H7 (cell line): ENCODE measurements around the gene ZNF846. TPM values are rescaled to one million over a fixed set of nuclear protein-coding genes. Genes with fewer than 3 reads are reported as not detected.

Experiments used
- DNase-seq: peaks from one replicate; pipeline ENCODE4 v3.0.0; 2012
- H3K27me3 ChIP-seq: 2 replicates; pipeline ENCODE4 v1.6.0; 2011; ENCODE audit warnings: mild to moderate bottlenecking, low read length; ENCODE audit not compliant: control insufficient read depth, insufficient read depth
- H3K36me3 ChIP-seq: replicated peaks from 2 replicates; pipeline ENCODE4 v1.5.1; 2011; ENCODE audit warnings: low read length; ENCODE audit not compliant: control insufficient read depth, insufficient read depth
- H3K4me3 ChIP-seq: 2 replicates; pipeline ENCODE4 v1.5.1; 2011; ENCODE audit warnings: low read depth, mild to moderate bottlenecking, control low read depth, low read length, moderate library complexity; ENCODE audit not compliant: insufficient read depth
- total RNA-seq: library from RNA; depleted of rRNA; stranded (reverse); fragments of >200 nt; shearing (Covaris generic); gene quantifications from 2 replicates; pipeline ENCODE4 v1.2.3, GENCODE V29; 2014; rRNA removed

ZNF846 gene
- 3.9 and 8.6 TPM in 2 replicates for total RNA-seq

DNA sequence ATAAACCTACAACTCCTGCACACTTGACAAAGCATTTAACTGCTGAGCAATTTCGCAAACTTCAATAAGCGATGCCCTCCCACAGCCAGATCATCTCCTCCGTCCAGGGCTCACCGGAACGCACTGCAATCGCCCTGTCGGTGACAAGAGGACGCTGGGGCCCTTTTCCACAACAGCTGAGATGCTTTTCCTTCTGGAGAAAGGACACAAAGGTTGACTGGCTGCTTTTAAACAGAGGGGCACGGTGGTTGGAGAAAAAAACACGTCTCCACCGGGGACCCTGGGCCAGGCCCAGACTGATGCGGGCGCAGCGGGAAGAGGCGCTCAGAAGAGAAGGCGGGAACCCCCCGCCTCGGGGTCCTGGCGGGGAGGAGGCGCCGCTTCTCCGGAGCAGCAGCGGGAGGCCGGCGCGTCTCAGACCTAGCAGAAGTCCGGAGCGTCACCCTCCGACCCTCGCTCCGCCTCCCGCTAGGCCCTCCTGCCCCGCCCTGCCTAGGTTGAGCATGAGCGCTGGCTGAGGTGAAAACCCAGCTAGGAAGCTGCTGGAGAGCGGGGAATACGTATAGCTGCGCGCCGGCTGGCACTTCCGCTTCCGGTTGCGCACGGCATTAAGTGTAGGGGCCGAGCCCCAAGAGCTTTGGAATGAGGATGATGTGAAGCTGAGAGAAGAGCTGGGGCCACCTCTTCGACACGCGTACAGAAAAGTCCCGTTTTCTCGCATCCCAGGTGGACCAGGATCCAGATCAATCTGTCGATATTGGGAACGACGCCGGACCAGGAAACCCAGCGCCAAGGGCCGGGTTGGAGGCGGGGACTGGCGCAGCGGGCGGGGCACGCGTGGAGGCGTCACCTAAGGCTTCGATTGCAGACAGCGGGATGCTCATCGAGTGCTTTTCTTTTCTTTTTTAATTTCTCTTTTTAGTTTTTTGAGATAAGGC lies at the start of gene ZNF846:
TSS of gene ZNF846 (minus strand) at position 564 of the 938 bp plus-strand sequence. CDS start 3,788 bp downstream, outside the sequence.
- Histone ChIP-seq H3K4me3 (peak within 1 kb of the TSS; percentile 78), H3K36me3 (no peaks in the 10 kb centered on the region), H3K27me3 (no peaks in the 10 kb centered on the region)
- DNase-seq = peak; percentile 96

DNA sequence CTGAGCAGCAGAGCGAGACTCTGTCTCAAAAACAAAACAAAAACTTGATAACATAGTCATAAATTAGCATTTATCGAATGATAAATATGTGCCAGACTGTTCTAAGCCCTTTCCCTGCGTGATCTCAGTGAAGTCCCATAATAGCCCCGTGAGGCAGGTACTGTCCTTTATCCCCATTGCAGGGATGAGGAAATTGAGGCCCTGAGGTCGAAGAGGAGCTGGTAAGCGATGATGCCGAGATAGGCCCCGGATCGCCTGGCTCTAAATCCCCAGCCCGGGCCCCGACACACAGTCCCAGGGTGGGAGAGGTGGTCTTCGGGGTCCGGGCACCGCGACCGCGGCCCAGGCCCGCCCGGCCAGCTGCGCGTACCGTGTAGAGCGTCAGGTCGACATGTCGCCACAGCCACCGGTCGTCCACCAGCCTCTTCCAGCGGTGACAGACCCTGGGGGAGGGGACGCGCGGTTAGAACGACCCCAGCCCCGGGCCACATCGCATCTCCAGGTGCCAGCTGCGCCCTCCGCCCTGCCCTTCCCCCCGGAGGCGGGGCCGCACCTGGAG lies 49.7 kb upstream of the ZNF846 start:
- no peak for DNase-seq
- H3K4me3 ChIP-seq = peak overlapping the region; percentile 96
- no peaks in the 10 kb centered on the region for H3K27me3 ChIP-seq
- H3K36me3 ChIP-seq = no peaks in the 10 kb centered on the region; the same call in 1 of the 2 replicates

DNA sequence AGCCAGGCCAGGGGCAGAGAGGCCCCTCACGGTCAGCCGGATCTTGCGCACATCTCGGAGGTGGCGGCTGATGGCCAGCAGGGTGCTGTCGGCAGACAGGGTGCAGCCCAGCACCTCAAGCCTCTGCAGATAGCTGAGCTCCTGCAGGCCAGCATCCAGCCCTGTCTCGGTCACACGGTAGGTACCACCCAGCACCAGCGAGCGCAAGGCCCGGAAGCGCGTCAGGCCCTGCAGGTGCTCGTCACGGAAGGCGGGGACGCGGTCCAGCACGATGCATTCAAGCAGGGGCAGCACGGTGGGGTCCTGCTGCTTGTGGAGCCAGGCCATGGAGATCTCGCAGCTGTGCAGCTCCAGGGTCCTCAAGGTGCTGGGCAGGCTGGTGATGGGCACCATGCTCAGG lies 42.6 kb upstream of the ZNF846 start:
- H3K36me3 ChIP-seq = peaks cover 13% of the 10 kb centered on the region
- no peaks in the 10 kb centered on the region for H3K27me3 ChIP-seq
- H3K4me3 ChIP-seq = no peak overlapping the region
- DNase-seq = no peak

DNA sequence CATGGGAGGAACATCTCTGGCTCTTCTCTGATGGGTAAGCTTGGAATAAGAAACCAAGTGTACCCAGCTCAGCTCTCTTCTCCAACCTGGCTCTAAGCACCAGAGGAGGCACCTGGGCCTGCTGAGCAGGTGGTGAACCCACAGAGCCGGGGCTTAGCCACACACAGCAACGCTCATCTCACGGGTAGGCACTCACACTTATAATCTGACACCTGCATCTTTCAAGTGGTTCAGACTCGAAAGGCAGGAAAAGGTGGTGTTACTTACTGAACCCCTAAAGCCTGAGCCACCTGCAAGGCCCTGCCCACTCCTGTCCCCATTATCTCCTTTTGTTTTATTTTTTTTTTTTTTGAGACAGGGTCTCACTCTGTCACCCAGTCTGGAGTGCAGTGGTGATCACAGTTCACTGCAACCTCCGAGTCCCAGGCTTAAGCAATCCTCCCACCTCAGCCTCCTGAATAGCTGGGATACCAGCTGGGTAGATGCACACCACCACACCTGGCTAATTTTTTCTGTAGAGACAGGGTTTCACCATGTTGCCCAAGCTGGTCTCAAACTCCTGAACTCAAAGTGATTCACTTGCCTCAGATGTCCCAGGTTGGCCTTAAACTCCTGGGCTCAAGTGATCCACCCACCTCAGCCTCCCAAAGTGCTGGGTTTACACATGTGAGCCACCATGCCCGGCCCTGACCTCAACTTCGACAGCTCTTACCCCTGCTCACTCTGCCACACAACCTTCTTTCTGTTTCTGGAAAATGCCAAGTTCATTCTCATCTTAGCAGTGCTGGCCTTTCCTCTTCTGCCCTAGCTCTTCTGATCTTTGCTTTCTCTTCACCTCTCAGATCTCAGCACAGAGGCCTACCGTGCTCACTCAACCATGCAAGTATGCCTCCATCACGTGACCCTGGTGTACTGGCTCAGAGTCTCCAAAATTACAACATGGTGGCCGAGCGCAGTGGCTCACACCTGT lies 40.6 kb upstream of the ZNF846 start:
- H3K4me3 ChIP-seq = no peak overlapping the region
- DNase-seq = no peak
- peaks cover 13% of the 10 kb centered on the region for H3K36me3 ChIP-seq
- H3K27me3 ChIP-seq = no peaks in the 10 kb centered on the region

DNA sequence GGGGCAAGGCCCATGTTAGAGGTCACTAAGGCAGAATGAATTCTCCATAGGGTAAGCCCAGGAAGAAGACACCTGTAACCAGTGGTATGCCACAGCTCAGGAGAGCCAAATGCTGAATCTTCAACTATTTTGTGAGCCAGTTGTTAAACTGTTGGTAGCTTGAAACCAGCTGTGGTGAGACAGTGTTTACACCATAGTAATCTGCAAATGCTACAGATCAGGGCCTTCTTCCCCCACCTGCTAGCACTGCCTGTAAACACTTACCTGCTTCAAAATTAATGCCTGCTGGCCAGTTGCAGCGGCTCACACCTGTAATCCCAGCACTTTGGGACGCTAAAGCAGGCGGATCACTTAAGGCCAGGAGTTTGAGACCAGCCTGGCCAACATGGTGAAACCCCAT lies 38.3 kb upstream of the ZNF846 start:
- H3K27me3 ChIP-seq = no peaks in the 10 kb centered on the region
- peaks cover 13% of the 10 kb centered on the region for H3K36me3 ChIP-seq
- no peak for DNase-seq
- no peak overlapping the region for H3K4me3 ChIP-seq

DNA sequence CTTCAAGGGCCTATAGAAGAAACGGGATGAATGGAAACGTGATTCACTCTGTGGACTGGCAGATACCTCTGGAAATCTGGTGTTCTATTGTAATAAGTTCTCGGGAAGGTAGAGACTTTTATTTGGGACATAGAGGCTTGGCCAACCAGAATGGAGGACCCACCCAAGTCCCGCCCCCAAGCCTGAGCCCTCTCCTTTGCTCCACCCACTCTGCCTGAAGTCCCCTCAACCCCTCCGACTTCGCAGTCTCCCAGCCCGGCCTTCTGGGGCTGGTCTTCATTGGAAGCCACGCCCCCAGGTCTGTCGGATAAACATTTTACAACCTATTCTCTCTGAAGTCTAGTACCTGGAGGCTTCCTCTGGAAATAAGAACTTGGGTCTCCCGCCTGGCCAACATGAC lies 33.4 kb upstream of the ZNF846 start:
- Histone ChIP-seq H3K4me3 (no peak overlapping the region), H3K27me3 (no peaks in the 10 kb centered on the region)
- peak; percentile 84 for DNase-seq

DNA sequence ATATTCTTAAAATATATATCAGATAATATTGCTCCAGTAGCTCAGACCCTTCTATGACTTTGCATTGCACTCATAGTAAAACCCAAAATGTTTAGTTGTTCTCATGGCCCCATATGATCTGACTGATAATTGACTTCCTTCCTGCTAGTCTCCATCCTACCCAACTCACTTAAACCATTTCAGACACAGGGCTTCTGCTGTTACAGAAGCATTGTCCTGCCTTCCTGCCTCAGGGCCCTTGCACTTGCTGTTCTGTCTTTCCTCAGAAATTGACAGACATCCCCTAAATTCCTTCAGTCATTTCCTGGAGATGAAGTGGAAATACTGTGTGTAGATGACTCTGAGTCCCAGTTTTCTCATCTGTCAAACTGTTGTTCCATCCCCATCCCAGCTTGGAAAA lies 30.6 kb upstream of the ZNF846 start:
- no peak overlapping the region for H3K4me3 ChIP-seq
- H3K27me3 ChIP-seq = no peaks in the 10 kb centered on the region
- H3K36me3 ChIP-seq = no peaks in the 10 kb centered on the region; the same call in 1 of the 2 replicates
- no peak for DNase-seq

More for the DNA sequence above, 33.4 kb upstream of the ZNF846 start:
- H3K36me3 ChIP-seq = no peaks in the 10 kb centered on the region; the same call in 1 of the 2 replicates

DNA sequence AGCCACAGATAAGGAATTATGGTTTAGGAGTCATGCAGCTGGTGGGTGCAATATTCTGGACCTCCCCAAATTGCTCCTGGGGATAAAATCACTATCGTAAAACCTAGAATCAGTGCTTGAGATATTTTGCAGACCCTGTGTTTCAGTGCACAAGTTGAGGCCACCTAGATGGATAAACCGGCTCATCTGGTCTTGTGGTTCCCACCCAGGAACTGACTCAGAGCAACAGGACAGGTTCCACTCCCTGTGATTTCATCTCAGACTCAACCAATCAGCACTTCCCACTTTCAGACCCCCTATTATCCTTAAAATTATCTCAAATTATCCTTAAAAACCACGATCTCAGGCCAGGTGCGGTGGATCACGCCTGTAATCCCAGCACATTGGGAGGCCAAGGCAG lies 29.3 kb upstream of the ZNF846 start:
- no peak overlapping the region for H3K4me3 ChIP-seq
- no peaks in the 10 kb centered on the region; the same call in 1 of the 2 replicates for H3K36me3 ChIP-seq
- H3K27me3 ChIP-seq = peaks cover 2% of the 10 kb centered on the region
- DNase-seq = no peak

DNA sequence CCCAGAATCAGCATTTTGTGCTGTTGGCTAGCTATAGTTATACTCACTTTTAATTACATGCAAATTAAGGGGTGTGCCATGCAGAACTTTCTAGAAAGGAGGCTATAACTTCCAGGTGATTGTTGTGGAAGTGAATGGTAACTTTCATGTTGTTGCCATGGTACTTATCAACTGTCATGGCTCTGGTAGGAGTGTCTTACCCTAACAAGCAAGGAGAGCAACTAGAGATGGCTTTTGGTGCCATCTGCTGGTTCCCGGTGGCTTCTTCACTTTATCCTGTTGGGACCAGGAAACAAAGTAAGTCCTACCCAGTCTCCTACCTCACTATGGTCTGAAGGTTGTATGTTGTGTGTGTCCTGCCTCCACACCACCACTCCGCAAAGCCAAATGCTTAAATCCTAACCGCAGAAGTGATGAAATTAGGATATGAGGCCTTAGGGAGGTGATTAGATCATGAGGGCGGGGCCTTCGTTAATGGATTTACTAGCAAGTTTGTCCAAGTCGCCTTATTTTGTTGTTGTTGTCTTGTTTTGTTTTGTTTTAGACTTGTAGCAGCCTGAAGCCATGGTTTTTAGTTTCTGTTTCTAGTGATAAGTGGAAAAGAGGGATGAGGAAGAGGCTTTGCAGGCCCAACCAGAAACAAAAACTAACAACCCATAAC lies 27.7 kb upstream of the ZNF846 start:
- H3K36me3 ChIP-seq = no peaks in the 10 kb centered on the region; the same call in 1 of the 2 replicates
- no peak overlapping the region for H3K4me3 ChIP-seq
- DNase-seq = peak; percentile 84
- peaks cover 2% of the 10 kb centered on the region for H3K27me3 ChIP-seq

DNA sequence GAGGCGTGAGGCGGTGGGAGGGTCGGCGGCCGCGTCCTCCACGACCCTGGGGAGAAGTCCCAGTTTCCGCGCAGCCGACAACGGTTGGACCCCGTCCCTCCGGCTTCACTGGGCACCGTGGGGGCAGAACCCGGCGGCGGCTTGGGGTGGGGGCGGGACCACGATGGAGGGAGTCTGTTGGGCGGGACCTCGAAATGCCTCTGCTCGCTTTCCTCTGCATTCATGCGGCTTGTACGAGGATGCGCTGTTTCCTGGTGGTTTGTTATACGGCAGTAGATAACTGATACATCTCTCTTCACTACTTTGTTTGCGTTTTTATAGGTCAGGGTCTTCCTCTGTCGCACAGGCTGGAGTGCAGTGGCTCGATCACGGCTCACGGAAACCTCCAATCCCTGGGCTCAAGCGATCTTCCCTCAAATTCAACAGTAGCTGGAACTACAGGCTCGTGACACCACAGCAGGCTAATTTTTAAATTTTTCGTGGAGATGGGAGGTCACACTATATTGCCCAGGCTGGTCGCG lies 24.6 kb upstream of the ZNF846 start:
- H3K27me3 ChIP-seq = peaks cover 2% of the 10 kb centered on the region
- no peaks in the 10 kb centered on the region; the same call in 1 of the 2 replicates for H3K36me3 ChIP-seq
- DNase-seq = no peak
- H3K4me3 ChIP-seq = peak overlapping the region; percentile 77

DNA sequence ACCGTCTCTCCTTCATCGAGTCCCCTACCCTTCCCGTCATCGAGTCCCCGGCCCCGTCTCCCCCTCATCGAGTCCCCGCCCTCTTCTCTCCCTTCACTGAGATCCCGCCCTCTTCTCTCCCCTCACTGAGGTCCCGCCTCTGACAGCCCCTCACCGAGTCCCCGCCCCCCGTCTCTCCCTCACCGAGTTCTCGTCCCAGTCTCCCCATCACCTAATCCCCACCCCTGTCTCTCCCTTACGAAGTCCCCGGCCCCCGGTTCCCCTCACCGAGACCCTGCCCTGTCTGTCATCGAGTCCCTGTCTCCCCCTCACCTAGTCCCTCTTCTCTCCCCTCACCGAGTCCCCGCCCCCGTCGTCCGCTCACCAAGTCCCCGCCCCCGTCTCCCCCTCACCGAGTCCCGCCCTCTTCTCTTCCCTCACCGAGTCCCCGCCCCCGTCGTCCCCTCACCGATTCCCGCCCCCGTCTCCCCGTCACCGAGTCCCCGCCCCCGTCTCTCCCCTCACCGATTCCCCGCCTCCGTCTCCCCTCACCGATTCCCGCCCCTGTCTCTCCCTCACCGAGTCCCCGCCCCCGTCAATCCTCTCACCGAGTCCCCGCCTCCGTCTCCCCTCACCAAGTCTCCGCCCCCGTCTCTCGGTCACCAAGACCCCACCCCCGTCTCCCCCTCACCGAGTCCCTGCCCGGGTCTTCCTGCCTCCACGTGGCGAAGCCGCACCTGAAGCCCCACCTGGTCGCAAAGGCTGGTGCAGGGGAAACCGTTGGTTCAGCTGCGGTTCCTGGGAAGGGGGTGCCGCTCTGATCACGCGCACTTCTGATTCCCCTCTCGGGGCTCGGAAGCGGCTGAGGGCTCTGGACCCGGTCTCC lies 23.9 kb upstream of the ZNF846 start:
- H3K4me3 ChIP-seq = peak overlapping the region; percentile 77
- peaks cover 2% of the 10 kb centered on the region for H3K27me3 ChIP-seq
- H3K36me3 ChIP-seq = no peaks in the 10 kb centered on the region; the same call in 1 of the 2 replicates
- DNase-seq = peak; percentile 97

DNA sequence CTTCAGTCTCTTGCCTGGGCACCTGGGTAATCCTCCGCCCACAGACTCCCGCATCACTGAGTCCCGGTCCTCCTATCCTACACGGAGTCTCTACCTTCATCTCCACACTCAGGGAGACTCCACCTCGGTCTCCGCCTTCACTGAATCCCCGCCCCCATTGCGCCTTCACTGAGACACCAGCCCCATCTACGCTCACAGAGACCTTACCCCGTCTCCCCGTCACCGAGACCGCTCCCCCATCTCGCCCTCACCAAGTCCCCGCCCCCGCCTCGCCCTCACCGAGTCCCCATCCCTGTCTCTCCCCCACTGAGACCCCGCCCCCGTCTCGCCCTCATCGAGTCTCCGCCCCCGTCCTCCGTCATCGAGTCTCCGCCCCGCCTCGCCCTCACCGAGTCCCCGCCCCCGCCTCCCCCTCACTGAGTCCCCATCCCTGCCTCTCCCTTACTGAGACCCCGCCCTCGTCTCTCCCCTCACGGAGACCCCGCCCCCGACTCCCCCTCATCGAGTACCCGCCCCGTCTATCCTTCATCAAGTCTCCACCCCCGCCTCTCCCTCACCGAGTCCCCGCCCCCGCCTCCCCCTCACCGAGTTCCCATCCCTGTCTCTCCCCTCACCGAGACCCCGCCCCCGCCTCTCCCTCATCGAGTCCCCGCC lies 23.1 kb upstream of the ZNF846 start:
- Histone ChIP-seq H3K36me3 (no peaks in the 10 kb centered on the region; the same call in 1 of the 2 replicates), H3K27me3 (peaks cover 2% of the 10 kb centered on the region), H3K4me3 (peak overlapping the region; percentile 50)
- peak; percentile 95 for DNase-seq
